ENCODE data around the gene SUGCT. TPM values are rescaled to one million over a fixed set of nuclear protein-coding genes. Genes with fewer than 3 reads are reported as not detected.
A peak's percentile ranks its signal among the peaks of the same experiment; 100 is the strongest.

The SUGCT gene
- total and polyA plus RNA-seq, 2 of the 13 experiments (the other 11 are each of a cell fraction or from before 2014, with no cell fraction given), result 10.1 to 22.2 TPM

DNA sequence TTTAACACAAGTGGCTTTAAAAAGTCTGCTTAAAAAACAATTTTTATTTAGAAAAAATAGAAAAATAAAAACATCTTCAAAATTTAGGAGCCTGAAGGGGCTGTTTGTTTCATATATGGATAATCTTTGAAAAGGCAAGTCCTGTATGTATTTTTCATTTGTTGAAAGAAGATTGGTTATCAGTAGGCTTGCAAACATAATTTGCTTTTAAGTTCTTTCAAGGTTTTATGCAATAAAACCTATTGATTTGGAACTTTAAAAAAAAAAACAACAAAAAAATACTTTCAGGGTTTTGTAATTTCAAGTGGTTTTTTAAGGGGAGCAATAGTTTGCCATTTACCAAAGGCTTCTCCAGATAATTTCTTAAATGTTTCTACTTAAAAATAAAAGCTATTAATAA lies 36.0 kb upstream of the SUGCT start (continued):
- TF ChIP-seq, protein P1, sequence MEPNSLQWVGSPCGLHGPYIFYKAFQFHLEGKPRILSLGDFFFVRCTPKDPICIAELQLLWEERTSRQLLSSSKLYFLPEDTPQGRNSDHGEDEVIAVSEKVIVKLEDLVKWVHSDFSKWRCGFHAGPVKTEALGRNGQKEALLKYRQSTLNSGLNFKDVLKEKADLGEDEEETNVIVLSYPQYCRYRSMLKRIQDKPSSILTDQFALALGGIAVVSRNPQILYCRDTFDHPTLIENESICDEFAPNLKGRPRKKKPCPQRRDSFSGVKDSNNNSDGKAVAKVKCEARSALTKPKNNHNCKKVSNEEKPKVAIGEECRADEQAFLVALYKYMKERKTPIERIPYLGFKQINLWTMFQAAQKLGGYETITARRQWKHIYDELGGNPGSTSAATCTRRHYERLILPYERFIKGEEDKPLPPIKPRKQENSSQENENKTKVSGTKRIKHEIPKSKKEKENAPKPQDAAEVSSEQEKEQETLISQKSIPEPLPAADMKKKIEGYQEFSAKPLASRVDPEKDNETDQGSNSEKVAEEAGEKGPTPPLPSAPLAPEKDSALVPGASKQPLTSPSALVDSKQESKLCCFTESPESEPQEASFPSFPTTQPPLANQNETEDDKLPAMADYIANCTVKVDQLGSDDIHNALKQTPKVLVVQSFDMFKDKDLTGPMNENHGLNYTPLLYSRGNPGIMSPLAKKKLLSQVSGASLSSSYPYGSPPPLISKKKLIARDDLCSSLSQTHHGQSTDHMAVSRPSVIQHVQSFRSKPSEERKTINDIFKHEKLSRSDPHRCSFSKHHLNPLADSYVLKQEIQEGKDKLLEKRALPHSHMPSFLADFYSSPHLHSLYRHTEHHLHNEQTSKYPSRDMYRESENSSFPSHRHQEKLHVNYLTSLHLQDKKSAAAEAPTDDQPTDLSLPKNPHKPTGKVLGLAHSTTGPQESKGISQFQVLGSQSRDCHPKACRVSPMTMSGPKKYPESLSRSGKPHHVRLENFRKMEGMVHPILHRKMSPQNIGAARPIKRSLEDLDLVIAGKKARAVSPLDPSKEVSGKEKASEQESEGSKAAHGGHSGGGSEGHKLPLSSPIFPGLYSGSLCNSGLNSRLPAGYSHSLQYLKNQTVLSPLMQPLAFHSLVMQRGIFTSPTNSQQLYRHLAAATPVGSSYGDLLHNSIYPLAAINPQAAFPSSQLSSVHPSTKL (CRISPR knock-in tag; IDR thresholded peaks at IDR 0.05), result peak; percentile 42; the same call in 1 of the 2 replicates
- TF ChIP-seq MTF1 (CRISPR knock-in tag; IDR thresholded peaks at IDR 0.05), result no peak
- TF ChIP-seq, protein P2, sequence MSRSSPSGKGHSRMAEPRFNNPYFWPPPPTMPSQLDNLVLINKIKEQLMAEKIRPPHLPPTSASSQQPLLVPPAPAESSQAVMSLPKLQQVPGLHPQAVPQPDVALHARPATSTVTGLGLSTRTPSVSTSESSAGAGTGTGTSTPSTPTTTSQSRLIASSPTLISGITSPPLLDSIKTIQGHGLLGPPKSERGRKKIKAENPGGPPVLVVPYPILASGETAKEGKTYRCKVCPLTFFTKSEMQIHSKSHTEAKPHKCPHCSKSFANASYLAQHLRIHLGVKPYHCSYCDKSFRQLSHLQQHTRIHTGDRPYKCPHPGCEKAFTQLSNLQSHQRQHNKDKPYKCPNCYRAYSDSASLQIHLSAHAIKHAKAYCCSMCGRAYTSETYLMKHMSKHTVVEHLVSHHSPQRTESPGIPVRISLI (CRISPR knock-in tag; IDR thresholded peaks at IDR 0.05; ENCODE audit: borderline replicate concordance), result peak; percentile 73; the same call in 1 of the 2 replicates
- TF ChIP-seq ZKSCAN5 (CRISPR knock-in tag; IDR thresholded peaks at IDR 0.05), result no peak
- TF ChIP-seq GATAD2A (CRISPR knock-in tag; IDR thresholded peaks at IDR 0.05), result 0 out of 2 replicates have a peak, but pooled peaks have one; percentile 42
- TF ChIP-seq MTA1 (CRISPR knock-in tag; IDR thresholded peaks at IDR 0.05; ENCODE audit: borderline replicate concordance), result no peak
- no peak for TF ChIP-seq ZBTB42 (CRISPR knock-in tag; IDR thresholded peaks at IDR 0.05)
- TF ChIP-seq, protein P3, sequence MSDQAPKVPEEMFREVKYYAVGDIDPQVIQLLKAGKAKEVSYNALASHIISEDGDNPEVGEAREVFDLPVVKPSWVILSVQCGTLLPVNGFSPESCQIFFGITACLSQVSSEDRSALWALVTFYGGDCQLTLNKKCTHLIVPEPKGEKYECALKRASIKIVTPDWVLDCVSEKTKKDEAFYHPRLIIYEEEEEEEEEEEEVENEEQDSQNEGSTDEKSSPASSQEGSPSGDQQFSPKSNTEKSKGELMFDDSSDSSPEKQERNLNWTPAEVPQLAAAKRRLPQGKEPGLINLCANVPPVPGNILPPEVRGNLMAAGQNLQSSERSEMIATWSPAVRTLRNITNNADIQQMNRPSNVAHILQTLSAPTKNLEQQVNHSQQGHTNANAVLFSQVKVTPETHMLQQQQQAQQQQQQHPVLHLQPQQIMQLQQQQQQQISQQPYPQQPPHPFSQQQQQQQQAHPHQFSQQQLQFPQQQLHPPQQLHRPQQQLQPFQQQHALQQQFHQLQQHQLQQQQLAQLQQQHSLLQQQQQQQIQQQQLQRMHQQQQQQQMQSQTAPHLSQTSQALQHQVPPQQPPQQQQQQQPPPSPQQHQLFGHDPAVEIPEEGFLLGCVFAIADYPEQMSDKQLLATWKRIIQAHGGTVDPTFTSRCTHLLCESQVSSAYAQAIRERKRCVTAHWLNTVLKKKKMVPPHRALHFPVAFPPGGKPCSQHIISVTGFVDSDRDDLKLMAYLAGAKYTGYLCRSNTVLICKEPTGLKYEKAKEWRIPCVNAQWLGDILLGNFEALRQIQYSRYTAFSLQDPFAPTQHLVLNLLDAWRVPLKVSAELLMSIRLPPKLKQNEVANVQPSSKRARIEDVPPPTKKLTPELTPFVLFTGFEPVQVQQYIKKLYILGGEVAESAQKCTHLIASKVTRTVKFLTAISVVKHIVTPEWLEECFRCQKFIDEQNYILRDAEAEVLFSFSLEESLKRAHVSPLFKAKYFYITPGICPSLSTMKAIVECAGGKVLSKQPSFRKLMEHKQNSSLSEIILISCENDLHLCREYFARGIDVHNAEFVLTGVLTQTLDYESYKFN (CRISPR knock-in tag; conservative IDR thresholded peaks at IDR 0.05), result peak; percentile 61
- no peak for TF ChIP-seq SRF (IDR thresholded peaks at IDR 0.05; ENCODE audit: low read depth, low read length)
- TF ChIP-seq, protein P4, sequence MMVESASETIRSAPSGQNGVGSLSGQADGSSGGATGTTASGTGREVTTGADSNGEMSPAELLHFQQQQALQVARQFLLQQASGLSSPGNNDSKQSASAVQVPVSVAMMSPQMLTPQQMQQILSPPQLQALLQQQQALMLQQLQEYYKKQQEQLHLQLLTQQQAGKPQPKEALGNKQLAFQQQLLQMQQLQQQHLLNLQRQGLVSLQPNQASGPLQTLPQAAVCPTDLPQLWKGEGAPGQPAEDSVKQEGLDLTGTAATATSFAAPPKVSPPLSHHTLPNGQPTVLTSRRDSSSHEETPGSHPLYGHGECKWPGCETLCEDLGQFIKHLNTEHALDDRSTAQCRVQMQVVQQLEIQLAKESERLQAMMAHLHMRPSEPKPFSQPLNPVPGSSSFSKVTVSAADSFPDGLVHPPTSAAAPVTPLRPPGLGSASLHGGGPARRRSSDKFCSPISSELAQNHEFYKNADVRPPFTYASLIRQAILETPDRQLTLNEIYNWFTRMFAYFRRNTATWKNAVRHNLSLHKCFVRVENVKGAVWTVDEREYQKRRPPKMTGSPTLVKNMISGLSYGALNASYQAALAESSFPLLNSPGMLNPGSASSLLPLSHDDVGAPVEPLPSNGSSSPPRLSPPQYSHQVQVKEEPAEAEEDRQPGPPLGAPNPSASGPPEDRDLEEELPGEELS (CRISPR knock-in tag; IDR thresholded peaks at IDR 0.05), result peak; percentile 21; the same call in 1 of the 2 replicates
- TF ChIP-seq ASH2L (IDR thresholded peaks at IDR 0.05; ENCODE audit: insufficient read length, low read depth, low read length), result no peak
- TF ChIP-seq TCF7L2 (IDR thresholded peaks at IDR 0.05; ENCODE audit: low read depth, low read length), result peak; percentile 81
- peak; percentile 64; the same call in 1 of the 2 replicates for TF ChIP-seq TCF7 (IDR thresholded peaks at IDR 0.05; ENCODE audit: low read depth)
- no peak for TF ChIP-seq HNRNPK (IDR thresholded peaks at IDR 0.05; ENCODE audit: low read depth, low read length, poor library complexity, severe bottlenecking)
- TF ChIP-seq CREM (IDR thresholded peaks at IDR 0.05), result peak; percentile 42; the same call in 1 of the 2 replicates
- TF ChIP-seq CREM (CRISPR knock-in tag; IDR thresholded peaks at IDR 0.05), result no peak
- TF ChIP-seq, protein P5, sequence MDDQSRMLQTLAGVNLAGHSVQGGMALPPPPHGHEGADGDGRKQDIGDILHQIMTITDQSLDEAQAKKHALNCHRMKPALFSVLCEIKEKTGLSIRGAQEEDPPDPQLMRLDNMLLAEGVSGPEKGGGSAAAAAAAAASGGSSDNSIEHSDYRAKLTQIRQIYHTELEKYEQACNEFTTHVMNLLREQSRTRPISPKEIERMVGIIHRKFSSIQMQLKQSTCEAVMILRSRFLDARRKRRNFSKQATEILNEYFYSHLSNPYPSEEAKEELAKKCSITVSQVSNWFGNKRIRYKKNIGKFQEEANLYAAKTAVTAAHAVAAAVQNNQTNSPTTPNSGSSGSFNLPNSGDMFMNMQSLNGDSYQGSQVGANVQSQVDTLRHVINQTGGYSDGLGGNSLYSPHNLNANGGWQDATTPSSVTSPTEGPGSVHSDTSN (CRISPR knock-in tag; IDR thresholded peaks at IDR 0.05; ENCODE audit: borderline replicate concordance), result no peak
- TF ChIP-seq GPN1 (CRISPR knock-in tag; IDR thresholded peaks at IDR 0.05; ENCODE audit: borderline replicate concordance), result no peak
- TF ChIP-seq PPARG (CRISPR knock-in tag; conservative IDR thresholded peaks at IDR 0.05), result no peak
